HS-5 (cell line): ENCODE data around the gene NEUROD4.

Experiments used
- DNase-seq: peaks from one replicate; pipeline ENCODE4 v3.0.0-alpha.2; 2012; ENCODE audit warnings: low read depth

The NEUROD4 gene

GRCh38 chr12:54998958-54999510 lies 20.7 kb upstream of the NEUROD4 start:
- DNase-seq = no peak

- no peak for DNase-seq
Measured at GRCh38 chr12:55001198-55001868, 18.4 kb upstream of the NEUROD4 start.

- no peak for DNase-seq
Measured at GRCh38 chr12:55002355-55002754, 17.4 kb upstream of the NEUROD4 start.

GRCh38 chr12:55008944-55009585 lies 10.7 kb upstream of the NEUROD4 start:
- no peak for DNase-seq

- no peak for DNase-seq
Measured at GRCh38 chr12:55017416-55017925, 2.3 kb upstream of the NEUROD4 start.

- DNase-seq = no peak
Measured at GRCh38 chr12:55024575-55024974, 4.8 kb downstream of the NEUROD4 start.

GRCh38 chr12:55025508-55025907 lies 5.7 kb downstream of the NEUROD4 start:
- DNase-seq = no peak

- no peak for DNase-seq
Measured at GRCh38 chr12:55034218-55034617, 14.4 kb downstream of the NEUROD4 start.

- DNase-seq = no peak
Measured at GRCh38 chr12:55036326-55037115, 16.7 kb downstream of the NEUROD4 start.

GRCh38 chr12:55037351-55037987 lies 17.7 kb downstream of the NEUROD4 start:
- DNase-seq = no peak

- DNase-seq = no peak
Measured at GRCh38 chr12:55039395-55040354, 19.9 kb downstream of the NEUROD4 start.

GRCh38 chr12:55041345-55042055 lies 21.7 kb downstream of the NEUROD4 start:
- DNase-seq = no peak

GRCh38 chr12:55043542-55043941 lies 23.8 kb downstream of the NEUROD4 start:
- no peak for DNase-seq

- no peak for DNase-seq
Measured at GRCh38 chr12:55044135-55044534, 24.4 kb downstream of the NEUROD4 start.

- no peak for DNase-seq
Measured at GRCh38 chr12:55049676-55050075, 29.9 kb downstream of the NEUROD4 start.

- no peak for DNase-seq
Measured at GRCh38 chr12:55051197-55051947, 31.6 kb downstream of the NEUROD4 start.

- no peak for DNase-seq
Measured at GRCh38 chr12:55057481-55057880, 37.7 kb downstream of the NEUROD4 start.

- no peak for DNase-seq
Measured at GRCh38 chr12:55058082-55058481, 38.3 kb downstream of the NEUROD4 start.

- no peak for DNase-seq
Measured at GRCh38 chr12:55058776-55059175, 39.0 kb downstream of the NEUROD4 start.
